AG10803 (cell line): ENCODE results near the gene TXNRD2.

Experiments used
- DNase-seq: peaks from one replicate; pipeline ENCODE4 v3.0.0; 2010; ENCODE audit warnings: low read depth
- H3K4me3 ChIP-seq: 2 replicates; pipeline ENCODE4 v1.5.1; 2011; ENCODE audit warnings: mild to moderate bottlenecking, low read length, control low read depth
- CTCF ChIP-seq: conservative IDR thresholded peaks from 2 replicates; pipeline ENCODE4 v1.5.1; 2011; ENCODE audit warnings: mild to moderate bottlenecking, low read length, control low read depth, inconsistent platforms

TXNRD2 gene

GRCh38 chr22:19875061-19875530, 66.5 kb downstream of the TXNRD2 start:
- no peak overlapping the region for H3K4me3 ChIP-seq
- no peak for DNase-seq
- no peak for TF ChIP-seq CTCF

DNA sequence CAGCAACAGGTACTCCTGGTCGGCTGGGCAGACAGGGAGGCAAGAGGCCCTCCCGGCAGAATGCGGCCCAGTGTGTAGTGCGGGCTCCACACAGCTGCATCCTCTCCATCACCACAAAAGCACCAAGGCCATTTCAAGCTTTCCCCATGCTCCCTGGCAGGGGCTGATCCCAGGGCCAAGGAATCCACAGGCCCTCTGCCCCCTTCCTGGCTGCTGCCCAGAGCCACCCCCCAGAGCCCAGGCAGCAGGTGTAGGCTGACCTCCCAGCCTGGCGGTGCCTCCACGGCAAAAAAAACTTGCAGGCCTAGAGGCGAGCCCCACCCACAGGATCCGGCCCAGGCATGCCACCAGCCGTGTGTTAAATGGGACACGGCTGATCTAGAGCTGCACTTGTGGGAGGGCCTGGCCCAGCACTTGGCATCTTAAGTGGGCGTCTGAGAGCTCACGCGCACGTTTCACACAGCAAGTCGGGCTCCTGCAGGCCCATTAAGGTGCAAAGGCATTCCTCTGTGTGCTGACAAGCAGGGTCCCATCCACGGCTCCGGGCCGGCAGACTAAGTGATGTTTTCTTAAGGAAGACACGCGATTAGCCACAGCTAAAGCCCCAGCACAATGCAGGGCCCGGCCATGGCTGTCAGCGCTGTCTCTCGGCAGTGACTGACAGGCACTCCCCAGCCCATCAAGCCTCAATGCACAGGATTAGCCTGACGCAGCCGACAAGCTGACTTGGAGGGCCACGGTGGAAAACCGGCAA, 67.1 kb downstream of the TXNRD2 start:
- DNase-seq: peak; percentile 28
- H3K4me3 ChIP-seq: no peak overlapping the region
- no peak for TF ChIP-seq CTCF

DNA sequence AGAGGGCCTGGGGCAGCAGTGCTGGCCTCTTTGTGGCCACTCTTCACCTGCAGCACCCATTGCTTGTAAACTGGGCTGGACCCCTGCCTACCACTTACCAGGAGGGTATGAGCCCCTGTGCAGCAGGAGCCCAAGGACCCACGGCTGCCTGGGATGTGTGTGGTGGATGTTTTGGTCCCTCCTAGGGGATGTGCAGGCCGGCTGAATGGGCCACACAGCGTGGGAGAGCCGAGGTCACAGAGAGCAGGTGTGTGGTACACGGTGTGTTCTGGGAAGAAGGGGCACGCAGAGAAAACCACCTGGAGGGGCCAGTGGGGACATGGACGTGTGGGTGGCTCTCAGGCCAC, 67.7 kb downstream of the TXNRD2 start:
- TF ChIP-seq CTCF: no peak
- no peak overlapping the region for H3K4me3 ChIP-seq
- DNase-seq: no peak

DNA sequence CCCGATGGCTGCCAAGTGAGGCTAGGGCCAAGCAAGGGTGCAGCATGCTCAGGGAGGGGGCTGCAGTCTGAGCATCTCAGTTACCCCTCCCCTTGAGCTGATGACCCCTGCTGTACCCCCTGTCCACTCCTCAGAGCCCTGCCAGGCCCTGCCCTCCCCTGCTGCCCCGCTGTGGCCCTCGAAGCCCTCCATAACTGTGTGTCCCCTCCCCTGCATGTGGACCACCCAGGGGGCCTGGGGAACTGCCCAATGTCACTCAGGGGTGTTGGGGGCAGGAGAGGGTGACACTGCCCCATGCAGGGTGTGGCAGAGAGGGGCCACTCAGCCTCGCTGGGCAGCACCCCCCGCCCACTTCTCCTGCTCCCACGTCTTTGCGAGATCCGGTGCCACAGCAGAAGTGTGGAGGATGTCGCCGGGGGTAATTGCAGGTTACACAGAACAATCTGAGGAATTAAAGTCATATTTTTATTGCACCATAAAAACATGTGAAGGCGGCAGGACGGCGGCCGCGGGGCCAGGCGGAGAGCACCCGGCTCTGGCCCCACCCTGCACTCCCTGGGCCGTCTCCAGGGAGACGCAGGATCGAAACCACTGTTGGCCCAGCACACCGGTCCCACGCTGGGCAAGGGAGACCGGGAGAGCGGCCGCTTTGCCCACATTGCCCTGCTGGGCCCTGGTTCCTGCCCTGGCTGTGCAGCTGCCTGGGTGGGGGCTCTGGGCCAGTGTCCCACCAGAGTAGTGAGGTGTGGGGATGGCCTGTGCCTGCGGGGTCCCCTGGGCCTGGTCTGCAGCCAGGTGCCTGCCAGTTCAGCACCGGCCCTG, 68.3 kb downstream of the TXNRD2 start:
- DNase-seq: no peak
- TF ChIP-seq CTCF: no peak
- no peak overlapping the region for H3K4me3 ChIP-seq

GRCh38 chr22:19872779-19873137, 68.9 kb downstream of the TXNRD2 start:
- no peak for TF ChIP-seq CTCF
- no peak for DNase-seq
- H3K4me3 ChIP-seq: no peak overlapping the region

DNA sequence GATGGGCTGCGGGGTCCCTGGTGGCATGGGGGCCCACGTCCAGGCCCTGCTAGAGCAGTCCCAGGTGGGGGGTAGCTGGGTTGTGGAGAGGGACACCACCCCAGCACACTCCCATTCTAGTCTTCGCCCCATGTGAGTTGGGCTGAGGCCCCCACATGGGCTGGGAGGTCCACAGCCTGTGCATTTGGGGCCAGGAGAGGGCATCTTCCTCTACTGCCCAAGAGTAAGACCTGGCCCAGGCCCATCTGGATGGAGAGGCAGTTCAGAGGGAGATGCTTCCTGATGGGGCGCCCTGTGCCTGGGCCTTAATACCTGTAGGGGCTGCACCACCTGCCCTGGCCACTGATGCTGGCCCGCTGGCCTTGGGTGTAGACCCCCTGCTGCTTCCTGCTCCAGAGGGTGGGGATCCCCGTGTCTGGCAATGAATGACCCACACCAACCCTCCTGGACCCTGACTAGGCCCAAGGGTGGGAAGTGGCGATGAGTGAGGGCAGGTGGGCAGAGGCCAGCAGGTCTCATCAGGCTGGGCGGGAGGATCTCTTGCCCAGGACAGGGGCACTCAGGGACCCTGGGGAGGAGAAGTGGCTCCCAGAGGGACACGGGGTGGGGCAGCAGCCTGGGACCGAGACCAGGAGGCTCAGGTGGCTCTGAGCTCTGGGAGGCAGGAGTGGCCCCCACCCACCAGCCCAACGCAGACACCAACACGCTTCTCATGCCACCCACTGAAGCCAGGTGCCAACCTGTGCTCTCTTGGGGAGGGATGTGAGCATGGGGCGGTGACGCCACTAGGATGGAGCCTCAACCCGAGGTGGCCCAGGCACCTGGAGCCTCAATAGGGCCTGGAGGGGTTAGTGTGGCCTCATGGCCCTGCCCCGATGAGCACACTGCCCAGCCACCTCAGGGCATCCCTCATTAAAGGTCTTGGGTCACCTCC, 69.5 kb downstream of the TXNRD2 start:
- no peak for DNase-seq
- TF ChIP-seq CTCF: no peak
- no peak overlapping the region for H3K4me3 ChIP-seq
